SK-N-SH treated with all-trans-retinoic acid at 6 μM for 48 hours (cell line): ENCODE results near the gene CCDC6.

ENCODE experiments used
- ARNTL ChIP-seq: fragments of 450-650 bp; formaldehyde crosslinking; IDR thresholded peaks from 2 replicates; pipeline ENCODE4 v1.5.0; 2020; ENCODE audit warnings: low read depth, mild to moderate bottlenecking, moderate library complexity, borderline replicate concordance
- CREB5 ChIP-seq: fragments of 250-450 bp; sonication (Bioruptor Pico); IDR thresholded peaks from 2 replicates; pipeline ENCODE4 v1.5.1; 2020; ENCODE audit warnings: low read depth, mild to moderate bottlenecking, moderate library complexity
- ESRRG ChIP-seq: fragments of 250-450 bp; sonication (Bioruptor Pico); IDR thresholded peaks from 2 replicates; pipeline ENCODE4 v1.6.1; 2021; ENCODE audit warnings: mild to moderate bottlenecking
- GLIS3 ChIP-seq: fragments of 250-450 bp; sonication (Bioruptor Pico); IDR thresholded peaks from 2 replicates; pipeline ENCODE4 v1.5.0; 2020; ENCODE audit warnings: mild to moderate bottlenecking, moderate library complexity
- PATZ1 ChIP-seq: fragments of 250-450 bp; sonication (Bioruptor Pico); IDR thresholded peaks from 2 replicates; pipeline ENCODE4 v1.8.0; 2020; ENCODE audit warnings: mild to moderate bottlenecking, moderate library complexity, borderline replicate concordance
- TSHZ2 ChIP-seq: fragments of 250-450 bp; sonication (Bioruptor Pico); IDR thresholded peaks from 2 replicates; pipeline ENCODE4 v1.5.0; 2020; ENCODE audit warnings: mild to moderate bottlenecking, moderate library complexity
- ZFP3 ChIP-seq: fragments of 250-450 bp; sonication (Bioruptor Pico); IDR thresholded peaks from 2 replicates; pipeline ENCODE4 v1.5.0; 2020; ENCODE audit warnings: mild to moderate bottlenecking, moderate library complexity
- ZFP30 ChIP-seq: fragments of 450-650 bp; formaldehyde crosslinking; IDR thresholded peaks from 2 replicates; pipeline ENCODE4 v1.5.0; 2022; ENCODE audit warnings: mild to moderate bottlenecking, moderate library complexity
- ZNF565 ChIP-seq: fragments of 450-650 bp; formaldehyde crosslinking; conservative IDR thresholded peaks from 2 replicates; pipeline ENCODE4 v1.5.0; 2020; ENCODE audit warnings: low read depth, mild to moderate bottlenecking, moderate library complexity
- ZNF70 ChIP-seq: fragments of 450-650 bp; formaldehyde crosslinking; IDR thresholded peaks from 2 replicates; pipeline ENCODE4 v1.5.0; 2020; ENCODE audit warnings: mild to moderate bottlenecking, moderate library complexity
- ZNF8 ChIP-seq: fragments of 450-650 bp; formaldehyde crosslinking; IDR thresholded peaks from 2 replicates; pipeline ENCODE4 v1.5.0; 2020; ENCODE audit warnings: mild to moderate bottlenecking, moderate library complexity

GRCh38 chr10:59950105-59950504, 43.7 kb upstream of the CCDC6 start:
- TF ChIP-seq ZNF8 (CRISPR knock-in tag) (no peak), ZNF565 (CRISPR knock-in tag) (no peak), ARNTL (CRISPR knock-in tag) (no peak), TSHZ2 (CRISPR knock-in tag) (no peak), ESRRG (CRISPR knock-in tag) (no peak), PATZ1 (CRISPR knock-in tag) (no peak), CREB5 (no peak), ZFP3 (CRISPR knock-in tag) (no peak), ZNF70 (CRISPR knock-in tag) (no peak), ZFP30 (CRISPR knock-in tag) (no peak), GLIS3 (CRISPR knock-in tag) (no peak)
